NCI-H69 (cell line): ENCODE data around the gene PRKCZ.
"Not testable (repeated sequence)": the region's sequence is repeated elsewhere in the genome, so short reads cannot be mapped to it uniquely, and the experiment has no call there.

ENCODE experiments used
- DNase-seq: peaks from one replicate; lab custom pipeline; 2025; lab: John Stamatoyannopoulos, UW

PRKCZ gene

GRCh38 chr1:2135941-2136340 lies 85.7 kb downstream of the PRKCZ start:
- no peak for DNase-seq

DNA sequence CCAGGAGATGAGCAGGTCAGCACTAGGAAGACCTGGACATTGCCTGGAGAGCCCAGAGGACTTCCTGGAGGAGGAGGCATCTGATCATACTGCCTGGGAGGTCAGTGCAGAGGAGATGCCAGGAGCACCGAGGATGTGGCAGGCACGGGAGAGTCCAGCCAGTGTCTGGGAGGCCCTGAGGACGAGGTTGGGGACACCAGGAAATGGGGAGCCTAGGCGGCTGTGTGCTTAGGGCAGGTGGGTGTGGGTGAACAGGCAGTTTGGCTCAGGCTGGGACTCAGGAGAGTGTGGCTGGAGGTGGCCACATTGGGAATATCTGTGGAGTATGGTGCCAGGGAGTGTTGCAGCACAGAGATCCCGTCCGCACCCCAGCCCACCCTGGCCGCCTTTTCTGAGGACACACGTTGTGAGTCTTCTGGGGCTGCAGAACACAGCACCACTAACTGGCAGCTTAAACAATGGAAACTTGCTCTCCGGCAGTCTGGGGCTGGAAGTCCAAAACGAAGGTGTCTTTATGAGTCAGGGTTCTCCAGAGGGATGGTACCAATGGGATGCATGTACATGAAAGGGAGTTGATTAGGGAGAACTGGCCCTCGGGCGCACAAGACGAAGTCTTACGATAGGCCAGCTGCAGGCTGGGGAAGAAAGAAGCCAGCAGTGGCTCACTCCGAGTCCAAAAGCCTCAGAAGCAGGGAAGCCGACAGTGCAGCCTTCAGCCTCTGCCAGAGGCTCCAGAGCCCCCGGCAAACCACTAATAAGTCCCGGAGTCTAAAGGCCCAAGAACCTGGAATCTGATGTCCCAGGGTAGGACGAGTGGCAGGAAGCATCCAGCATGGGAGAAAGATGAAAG lies 86.4 kb downstream of the PRKCZ start:
- DNase-seq = no peak

DNA sequence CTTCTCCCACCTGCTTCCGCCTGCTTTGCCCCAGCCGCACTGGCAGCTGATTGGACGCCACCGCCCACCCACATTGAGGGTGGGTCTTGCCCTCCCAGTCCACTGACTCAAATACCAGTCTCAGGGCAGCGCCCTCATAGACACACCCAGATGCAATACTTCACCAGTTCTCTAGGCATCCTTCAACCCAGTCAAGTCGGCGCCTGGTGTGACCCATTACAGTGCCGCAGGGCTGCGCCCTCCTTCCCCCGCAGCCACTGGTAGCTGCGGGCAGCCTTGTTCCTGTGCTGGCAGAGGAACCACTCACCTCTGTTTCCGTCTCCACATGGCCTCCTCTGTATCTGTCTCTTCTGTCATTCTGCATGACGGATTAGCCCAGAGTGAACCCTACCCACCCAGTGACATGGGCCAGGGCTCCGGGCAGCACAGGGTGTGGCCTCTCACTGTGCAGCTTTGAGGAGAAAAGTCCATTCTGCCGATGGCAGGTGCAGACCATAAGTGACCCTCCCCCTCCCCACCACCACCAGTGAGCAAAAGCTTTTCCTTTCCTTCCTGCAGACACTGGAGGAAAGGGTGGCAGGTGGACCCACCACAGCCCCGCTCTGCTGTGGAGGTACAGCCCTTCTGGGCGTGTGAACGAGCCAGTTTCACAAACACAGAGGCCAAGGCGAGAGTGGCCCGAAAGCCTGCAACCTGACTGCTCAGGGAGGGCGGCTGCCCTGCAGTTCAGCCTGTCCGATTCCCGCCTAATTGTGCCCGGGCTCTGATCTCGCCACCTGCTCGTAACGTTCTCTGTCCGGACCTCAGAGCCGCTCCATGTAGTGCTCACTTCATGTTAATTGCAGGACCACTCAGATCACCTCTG lies 87.3 kb downstream of the PRKCZ start:
- DNase-seq = no peak

DNA sequence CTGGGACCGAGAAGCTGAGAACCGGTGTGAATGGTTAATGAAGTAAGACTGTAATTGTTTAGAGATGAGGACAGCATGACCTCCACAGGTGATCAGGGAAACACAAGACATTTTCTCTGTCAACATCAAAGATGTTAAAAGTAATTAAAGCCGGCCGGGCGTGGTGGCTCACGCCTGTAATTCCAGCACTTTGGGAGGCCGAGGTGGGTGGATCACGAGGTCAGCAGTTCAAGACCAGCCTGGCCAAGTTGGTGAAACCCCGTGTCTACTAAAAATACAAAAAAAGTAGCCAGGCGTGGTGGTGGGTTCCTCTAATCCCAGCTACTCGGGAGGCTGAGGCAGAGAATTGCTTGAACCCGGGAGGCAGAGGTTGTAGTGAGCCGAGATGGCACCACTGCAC lies 88.9 kb downstream of the PRKCZ start:
- DNase-seq = not testable (repeated sequence)

DNA sequence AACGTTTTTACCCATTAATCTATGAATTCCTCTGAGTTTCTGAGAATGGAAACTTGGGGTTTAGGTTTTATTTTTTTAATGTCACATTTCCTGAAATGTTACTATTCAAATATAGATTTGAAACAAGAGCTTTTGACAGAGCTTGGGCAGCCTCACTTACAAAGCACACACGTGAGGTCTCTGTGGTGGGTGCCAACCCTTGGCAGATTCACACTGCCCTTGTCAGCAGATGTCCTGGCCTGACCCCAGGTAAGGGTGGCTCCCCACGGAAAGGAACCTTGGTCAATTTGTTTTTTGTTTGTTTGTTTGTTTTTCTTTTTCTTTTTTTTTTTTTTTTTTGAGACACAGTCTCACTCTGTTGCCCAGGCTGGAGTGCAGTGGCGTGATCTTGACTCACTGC lies 90.8 kb downstream of the PRKCZ start:
- no peak for DNase-seq

DNA sequence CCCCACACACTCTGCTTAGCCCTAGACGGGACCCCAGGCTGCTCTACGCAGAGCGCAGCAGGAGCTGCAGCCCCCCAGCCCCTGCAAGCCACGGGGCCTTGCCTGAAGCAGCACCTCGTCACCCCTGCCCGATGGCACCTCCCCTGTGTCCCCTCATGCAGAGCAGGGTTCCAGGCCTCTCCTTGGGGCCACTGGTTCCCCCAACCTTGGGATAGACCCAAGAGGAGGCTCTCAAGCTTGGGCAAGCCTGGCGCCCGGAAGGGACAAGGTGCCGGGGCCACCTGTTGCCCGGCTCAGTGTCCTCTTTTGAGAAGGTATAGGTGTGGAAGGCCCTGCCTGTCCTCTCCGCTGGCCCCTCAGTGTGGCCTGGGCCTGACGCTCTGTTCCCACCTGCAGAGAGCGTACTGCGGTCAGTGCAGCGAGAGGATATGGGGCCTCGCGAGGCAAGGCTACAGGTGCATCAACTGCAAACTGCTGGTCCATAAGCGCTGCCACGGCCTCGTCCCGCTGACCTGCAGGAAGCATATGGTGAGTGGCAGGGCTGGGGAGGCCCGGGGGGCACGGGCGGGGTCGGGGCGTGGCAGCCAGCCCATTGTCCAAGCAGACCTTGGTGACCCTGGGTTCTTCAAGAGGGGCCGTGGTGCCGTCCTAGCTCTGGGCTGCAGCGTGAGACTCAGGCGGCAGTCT lies 93.7 kb downstream of the PRKCZ start:
- DNase-seq = no peak

DNA sequence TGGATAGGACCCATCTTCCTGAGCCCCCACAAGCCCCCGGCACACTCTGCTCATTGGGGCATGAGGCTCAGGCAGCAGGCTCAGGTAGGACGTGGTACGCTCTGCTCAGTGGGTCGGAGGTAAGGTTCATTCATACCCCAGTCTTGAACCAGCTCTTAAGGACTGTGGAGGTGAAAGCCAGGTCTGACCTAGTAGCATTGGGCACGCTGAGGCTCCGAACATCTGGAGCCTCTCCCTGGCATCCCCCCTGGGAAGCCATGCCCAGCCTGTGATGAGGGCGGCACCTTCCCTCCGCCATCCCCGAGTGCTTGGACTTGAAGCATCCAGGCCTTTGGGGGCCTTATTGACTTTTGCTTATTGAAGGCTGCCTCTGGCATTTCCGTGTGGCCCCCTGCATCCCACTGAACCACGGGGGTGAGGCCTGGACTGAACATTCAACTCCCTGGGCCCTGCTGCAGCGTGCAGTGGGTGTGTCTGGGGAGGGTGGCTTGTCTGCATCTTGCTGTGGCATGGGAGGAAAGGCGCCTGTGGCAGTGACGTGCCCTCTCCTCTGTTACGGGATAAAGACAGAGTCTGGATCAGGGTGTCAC lies 94.4 kb downstream of the PRKCZ start:
- DNase-seq = no peak

DNA sequence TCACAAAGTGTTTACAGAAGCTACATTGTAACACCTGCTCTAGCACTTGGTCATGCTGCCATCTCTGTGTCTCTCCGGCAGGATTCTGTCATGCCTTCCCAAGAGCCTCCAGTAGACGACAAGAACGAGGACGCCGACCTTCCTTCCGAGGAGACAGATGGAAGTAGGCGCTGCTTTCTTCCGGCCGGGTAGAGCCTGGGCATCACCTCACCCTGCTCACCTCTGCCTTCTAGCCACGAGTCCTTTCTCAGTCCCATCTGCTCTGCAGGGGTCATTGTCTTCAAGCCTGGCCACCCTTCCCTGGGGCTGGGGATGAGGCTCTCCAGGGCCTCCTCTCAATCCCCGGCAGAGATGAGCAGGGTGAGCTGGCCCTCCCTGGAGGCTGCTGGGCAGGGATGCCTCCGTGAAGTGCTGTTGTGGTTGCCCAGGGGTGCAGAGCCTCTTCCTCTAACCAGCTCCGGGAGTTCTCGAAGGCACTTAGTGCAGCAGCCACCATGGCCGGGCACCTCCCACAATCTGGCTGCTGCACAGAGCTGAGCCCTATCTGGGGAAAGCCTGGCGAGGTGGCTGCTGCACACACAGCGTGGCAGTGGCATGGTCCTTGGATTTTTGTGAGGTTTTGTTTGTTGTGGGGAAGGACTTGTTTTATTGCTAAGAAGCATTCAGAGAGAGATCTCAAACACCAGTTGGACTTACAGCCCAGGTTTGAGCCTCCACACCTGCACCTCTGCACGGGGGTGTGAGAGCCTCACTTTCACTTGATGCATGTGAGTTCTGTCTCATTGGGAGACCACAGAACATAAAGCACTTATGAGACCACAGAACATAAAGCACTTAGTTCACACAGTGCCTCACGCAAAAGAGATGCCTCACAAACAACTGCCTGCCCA lies 96.0 kb downstream of the PRKCZ start:
- no peak for DNase-seq

DNA sequence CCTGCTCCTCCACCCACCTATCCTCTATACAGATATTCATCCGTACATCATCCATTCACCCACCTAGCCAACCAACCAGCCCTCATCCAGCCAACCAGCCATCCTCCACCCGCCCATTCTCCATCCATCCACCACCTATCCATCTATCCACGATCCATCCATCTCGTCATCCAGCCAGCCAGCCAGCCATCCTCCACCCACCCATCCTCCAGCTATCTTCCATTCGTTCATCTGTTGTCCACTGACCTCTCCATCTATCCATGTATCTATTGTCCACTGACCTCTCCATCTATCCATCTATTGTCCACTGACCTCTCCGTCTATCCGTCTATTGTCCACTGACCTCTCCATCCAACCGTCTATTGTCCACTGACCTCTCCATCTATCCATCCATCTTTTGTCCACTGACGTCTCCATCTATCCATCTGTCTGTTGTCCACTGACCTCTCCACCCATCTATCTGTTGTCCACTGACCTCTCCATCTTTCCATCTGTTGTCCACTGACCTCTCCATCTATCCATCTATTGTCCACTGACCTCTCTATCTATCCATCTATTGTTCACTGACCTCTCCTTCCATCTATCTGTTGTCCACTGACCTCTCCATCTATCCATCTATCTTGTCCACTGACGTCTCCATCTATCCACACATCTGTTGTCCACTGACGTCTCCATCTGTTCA lies 96.8 kb downstream of the PRKCZ start:
- no peak for DNase-seq

DNA sequence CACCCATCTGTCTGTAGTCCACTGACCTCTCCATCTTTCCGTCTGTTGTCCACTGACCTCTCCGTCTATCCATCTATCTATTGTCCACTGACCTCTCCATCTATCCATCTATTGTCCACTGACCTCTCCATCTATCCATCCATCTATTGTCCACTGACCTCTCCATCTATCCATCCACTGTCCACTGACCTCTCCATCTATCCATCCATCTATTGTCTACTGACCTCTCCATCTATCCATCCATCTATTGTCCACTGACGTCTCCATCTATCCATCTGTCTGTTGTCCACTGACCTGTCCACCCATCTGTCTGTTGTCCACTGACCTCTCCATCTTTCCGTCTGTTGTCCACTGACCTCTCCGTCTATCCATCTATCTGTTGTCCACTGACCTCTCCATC lies 97.7 kb downstream of the PRKCZ start:
- DNase-seq = not testable (repeated sequence)

DNA sequence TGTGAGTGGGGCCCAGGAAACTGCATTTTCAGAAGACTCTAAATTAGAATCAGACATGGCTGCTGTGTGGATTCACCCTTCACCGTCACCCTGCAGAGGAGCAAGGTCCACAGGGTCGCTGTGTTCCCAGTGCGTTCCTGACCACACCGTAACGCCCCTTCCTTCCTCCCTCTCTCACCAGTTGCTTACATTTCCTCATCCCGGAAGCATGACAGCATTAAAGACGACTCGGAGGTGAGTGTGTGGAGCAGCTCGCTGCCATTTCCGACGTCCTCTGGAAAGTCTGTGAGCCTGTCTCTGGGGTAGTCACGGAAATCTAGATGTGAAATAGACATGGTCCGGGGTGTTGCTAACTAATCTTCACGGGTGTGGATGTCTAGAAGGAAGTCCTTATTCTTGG lies 98.5 kb downstream of the PRKCZ start:
- no peak for DNase-seq

- no peak for DNase-seq
Measured at GRCh38 chr1:2150801-2151200, 100.6 kb downstream of the PRKCZ start.

DNA sequence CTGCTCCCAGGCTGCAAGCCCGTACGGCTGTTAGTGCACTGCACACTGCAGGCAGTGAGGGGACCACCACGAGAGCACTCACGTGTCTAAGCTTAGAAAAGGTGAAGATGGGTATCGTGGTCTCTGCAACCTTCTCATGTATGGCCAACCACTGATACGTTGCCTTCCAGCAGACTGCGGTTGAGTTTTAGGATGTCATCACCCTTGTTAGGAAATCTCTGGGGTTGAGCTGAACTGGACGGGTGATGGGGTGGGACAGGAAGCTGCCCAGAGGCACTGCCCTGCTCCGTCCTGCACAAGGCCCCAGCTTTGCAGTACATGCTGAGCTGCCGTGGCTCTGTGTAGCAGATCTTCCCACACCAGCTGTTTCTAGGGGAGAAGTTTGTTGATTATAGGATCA lies 101.0 kb downstream of the PRKCZ start:
- DNase-seq = no peak

GRCh38 chr1:2151911-2152310 lies 101.7 kb downstream of the PRKCZ start:
- DNase-seq = no peak

DNA sequence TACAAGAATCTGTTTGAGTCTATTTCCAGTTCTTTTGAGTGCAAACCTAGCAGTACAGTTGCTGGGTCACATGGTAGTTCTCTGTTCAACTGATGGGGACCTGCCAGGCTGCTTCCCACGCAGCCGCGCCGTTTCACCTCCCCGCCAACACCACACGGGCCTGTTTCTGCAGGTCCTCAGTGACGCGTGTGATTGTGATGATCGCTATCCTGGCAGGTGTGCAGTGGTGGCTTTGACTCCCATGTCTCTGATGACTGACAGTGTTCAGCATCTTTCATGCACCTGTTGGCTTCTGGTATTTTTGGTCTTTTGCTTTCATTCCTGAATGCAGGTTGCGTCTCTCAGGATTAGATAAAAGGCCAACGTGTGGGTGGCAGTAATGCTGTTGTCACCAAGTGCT lies 102.7 kb downstream of the PRKCZ start:
- no peak for DNase-seq

DNA sequence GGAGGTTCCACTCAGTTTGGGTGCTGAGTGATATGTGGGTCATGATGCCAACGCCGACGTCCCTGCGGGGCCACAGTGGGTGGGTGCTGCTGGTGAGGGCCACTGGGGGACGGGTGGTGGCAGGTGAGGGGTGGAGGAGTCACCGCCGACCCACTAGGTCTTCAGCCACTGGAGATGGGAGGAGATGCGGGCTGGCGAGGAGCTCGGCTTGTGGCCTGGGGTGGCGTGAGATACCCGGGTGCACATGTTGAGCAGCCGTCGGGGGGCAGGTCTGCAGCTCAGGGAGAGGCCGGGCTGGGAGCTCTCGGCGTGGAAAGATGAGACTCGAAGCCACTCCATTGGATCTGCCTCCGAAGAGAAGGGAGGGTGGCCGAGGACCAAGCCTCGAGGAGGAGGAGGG lies 103.8 kb downstream of the PRKCZ start:
- no peak for DNase-seq

DNA sequence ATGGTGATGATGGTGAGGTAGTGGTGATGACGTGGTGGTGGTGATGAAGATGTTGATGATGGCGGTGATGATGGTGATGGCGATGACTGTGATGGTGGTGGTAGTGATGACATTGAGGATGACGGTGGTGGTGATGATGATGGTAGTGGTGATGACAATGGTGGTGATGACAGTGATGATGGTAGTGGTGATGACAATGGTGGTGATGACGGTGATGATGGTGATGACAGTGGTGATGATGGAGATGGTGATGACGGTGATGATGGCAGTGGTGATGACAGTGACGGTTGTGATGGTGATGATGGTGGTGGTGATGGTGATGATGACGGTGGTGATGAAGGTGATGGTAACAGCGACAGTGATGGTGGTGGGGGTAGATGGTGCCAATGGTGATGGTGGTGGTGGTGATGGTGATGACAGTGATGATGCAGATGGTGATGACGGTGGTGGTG lies 105.0 kb downstream of the PRKCZ start:
- no peak for DNase-seq

- DNase-seq = no peak
Measured at GRCh38 chr1:2155788-2156187, 105.6 kb downstream of the PRKCZ start.

- DNase-seq = no peak
Measured at GRCh38 chr1:2156866-2157265, 106.7 kb downstream of the PRKCZ start.

DNA sequence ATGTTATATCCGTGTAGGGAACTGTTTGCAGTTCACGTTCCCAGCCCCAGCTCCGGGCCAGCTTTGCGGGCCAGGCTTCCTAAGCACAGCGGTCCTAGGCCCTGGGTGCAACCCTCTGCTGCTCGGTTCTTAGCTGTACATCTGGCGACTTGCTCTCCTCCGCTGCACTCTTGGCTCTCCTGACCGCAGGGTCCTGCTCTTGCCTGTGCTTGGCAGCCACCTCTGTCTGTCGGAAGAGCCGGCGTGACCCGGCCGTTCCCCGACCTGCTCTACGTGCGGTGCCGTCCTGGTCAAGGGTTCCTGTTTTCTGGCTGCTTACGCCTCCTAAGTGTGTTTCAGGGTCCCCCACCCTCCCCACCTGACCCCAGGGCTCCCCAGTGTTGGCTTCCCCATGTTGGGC lies 107.6 kb downstream of the PRKCZ start:
- no peak for DNase-seq

- DNase-seq = no peak
Measured at GRCh38 chr1:2158272-2158671, 108.1 kb downstream of the PRKCZ start.
